ENCODE data around the gene DNAJB8.

The DNAJB8 gene

GRCh38 chr3:128493570-128494366 is 27.1 kb upstream of the DNAJB8 start:
- peak; percentile 51 for DNase-seq

- DNase-seq = peak; percentile 73
These were observed 26.2 kb upstream of the DNAJB8 start, which contains the start of gene GATA2 for GRCh38 chr3:128492671-128493569. GATA2 (minus strand) TSS chr3:128493201; CDS start chr3:128487031, 6,170 bp downstream.

- DNase-seq = peak; percentile 60
These were observed 25.4 kb upstream of the DNAJB8 start for GRCh38 chr3:128491941-128492670.

- DNase-seq = peak; percentile 63
These were observed 24.9 kb upstream of the DNAJB8 start for GRCh38 chr3:128491691-128491940.

GRCh38 chr3:128490915-128491690 is 24.4 kb upstream of the DNAJB8 start:
- peak; percentile 58 for DNase-seq

GRCh38 chr3:128490650-128490914 is 23.9 kb upstream of the DNAJB8 start:
- DNase-seq = no peak

GRCh38 chr3:128489927-128490649 is 23.4 kb upstream of the DNAJB8 start:
- no peak for DNase-seq

- DNase-seq = no peak
These were observed 22.9 kb upstream of the DNAJB8 start for GRCh38 chr3:128489674-128489926.

- DNase-seq = peak; percentile 68
These were observed 22.4 kb upstream of the DNAJB8 start for GRCh38 chr3:128488991-128489673.

GRCh38 chr3:128488636-128488990 is 21.9 kb upstream of the DNAJB8 start:
- no peak for DNase-seq

- peak; percentile 76 for DNase-seq
These were observed 21.3 kb upstream of the DNAJB8 start for GRCh38 chr3:128487813-128488635.

- DNase-seq = peak; percentile 64
These were observed 20.8 kb upstream of the DNAJB8 start for GRCh38 chr3:128487538-128487812.

- DNase-seq = peak; percentile 67
These were observed 20.2 kb upstream of the DNAJB8 start for GRCh38 chr3:128486681-128487537.

GRCh38 chr3:128486205-128486628 is 19.5 kb upstream of the DNAJB8 start:
- no peak for DNase-seq

GRCh38 chr3:128485282-128486204 is 18.9 kb upstream of the DNAJB8 start:
- DNase-seq = no peak

GRCh38 chr3:128484404-128485281 is 18.0 kb upstream of the DNAJB8 start:
- DNase-seq = no peak

- no peak for DNase-seq
These were observed 17.1 kb upstream of the DNAJB8 start for GRCh38 chr3:128483657-128484403.

All from activated CD8-positive, alpha-beta memory T cell treated with anti-CD3 and anti-CD28 coated beads, Interleukin-2, amount 50 U/mL, for 48 hours (primary cell).